GM19099 (cell line): ENCODE data around the gene IL12RB1.

Source experiments
- POLR2A ChIP-seq: IDR thresholded peaks from 3 replicates; pipeline ENCODE4 v1.6.1; 2011; ENCODE audit warnings: low read depth; ENCODE audit not compliant: insufficient read length; ENCODE audit errors: extremely low read depth

IL12RB1 gene

GRCh38 chr19:18046059-18046718, 40.5 kb downstream of the IL12RB1 start:
- no peak for TF ChIP-seq POLR2A

GRCh38 chr19:18045307-18046050, 41.3 kb downstream of the IL12RB1 start:
- TF ChIP-seq POLR2A: no peak

GRCh38 chr19:18044825-18045304, 41.9 kb downstream of the IL12RB1 start:
- no peak for TF ChIP-seq POLR2A

GRCh38 chr19:18043676-18044075, 43.1 kb downstream of the IL12RB1 start:
- TF ChIP-seq POLR2A: no peak

GRCh38 chr19:18041054-18041453, 45.7 kb downstream of the IL12RB1 start:
- TF ChIP-seq POLR2A: no peak

- TF ChIP-seq POLR2A: no peak
Observed at GRCh38 chr19:18029617-18030338, 57.0 kb downstream of the IL12RB1 start.

GRCh38 chr19:18027151-18027550, 59.6 kb downstream of the IL12RB1 start:
- no peak for TF ChIP-seq POLR2A

- no peak for TF ChIP-seq POLR2A
Observed at GRCh38 chr19:18023622-18024251, 63.0 kb downstream of the IL12RB1 start.

- TF ChIP-seq POLR2A: no peak
Observed at GRCh38 chr19:18021121-18021755, 65.5 kb downstream of the IL12RB1 start.

- TF ChIP-seq POLR2A: no peak
Observed at GRCh38 chr19:18020212-18021085, 66.3 kb downstream of the IL12RB1 start.

GRCh38 chr19:18017275-18018083, 69.3 kb downstream of the IL12RB1 start:
- no peak for TF ChIP-seq POLR2A

GRCh38 chr19:18016209-18016910, 70.4 kb downstream of the IL12RB1 start:
- TF ChIP-seq POLR2A: no peak
